BLaER1 treated with 17β-estradiol and CSF1 and Interleukin-3, amounts not matched to agents 10 nM and 100 nM (cell line): Measurements from ENCODE around the gene TTC34.
A peak's percentile ranks its signal among the peaks of the same experiment; 100 is the strongest.

Experiments
- H3K27ac ChIP-seq, 11 experiments: shearing (Covaris generic); formaldehyde crosslinking; 2 replicates each; pipeline ENCODE4 v1.8.1; 2022
- H3K27me3 ChIP-seq, 11 experiments: shearing (Covaris generic); formaldehyde crosslinking; 2 replicates each; pipeline ENCODE4 v1.8.1; 2022
- H3K36me3 ChIP-seq, 11 experiments: shearing (Covaris generic); formaldehyde crosslinking; 2 replicates each; pipeline ENCODE4 v1.8.1; 2022
- H3K4me1 ChIP-seq, 10 experiments: shearing (Covaris generic); formaldehyde crosslinking; 2 replicates each; pipeline ENCODE4 v1.8.1; 2022
- H3K4me2 ChIP-seq, 11 experiments: shearing (Covaris generic); formaldehyde crosslinking; 2 replicates each; pipeline ENCODE4 v1.8.1; 2022
- H3K4me3 ChIP-seq, 10 experiments: shearing (Covaris generic); formaldehyde crosslinking; 2 replicates each; pipeline ENCODE4 v1.8.1; 2022
- H3K9ac ChIP-seq, 11 experiments: shearing (Covaris generic); formaldehyde crosslinking; 2 replicates each; pipeline ENCODE4 v1.8.1; 2022
- H3K9me3 ChIP-seq, 11 experiments: shearing (Covaris generic); formaldehyde crosslinking; replicated peaks in 1 of 11; 2 replicates each; pipeline ENCODE4 v1.8.1; 2022
- H4K20me1 ChIP-seq, 11 experiments: shearing (Covaris generic); formaldehyde crosslinking; 2 replicates each; pipeline ENCODE4 v1.8.1; 2022
- Cebpa-rat ChIP-seq, 11 experiments: shearing (Covaris generic); IDR thresholded peaks; 2 replicates each; pipeline ENCODE4 v1.8.1; 2022

Gene TTC34

GRCh38 chr1:2642560-2643413 is 158.7 kb downstream of the TTC34 start:
- Histone ChIP-seq H3K4me3 (peak overlapping the region; percentile 63 to 89 (median 76)), H4K20me1 (peaks cover 0 to 37% (median 6%) of the 10 kb centered on the region in 11 experiments; a peak in 11 of 22 replicates), H3K9ac (peak overlapping the region; percentile 73 to 96 (median 86)), H3K27me3 (peaks cover 23 to 46% (median 45%) of the 10 kb centered on the region in 11 experiments), H3K36me3 (no peaks in the 10 kb centered on the region), H3K4me2 (peak overlapping the region; percentile 93 to 100 (median 99)), H3K27ac (peak overlapping the region; percentile 76 to 92 (median 84)), H3K9me3 (peaks cover 17 to 26% (median 20%) of the 10 kb centered on the region in 11 experiments), H3K4me1 (peaks cover 12 to 23% (median 22%) of the 10 kb centered on the region in 10 experiments)
- no peak for TF ChIP-seq Cebpa-rat (IDR thresholded peaks at IDR 0.05)

DNA sequence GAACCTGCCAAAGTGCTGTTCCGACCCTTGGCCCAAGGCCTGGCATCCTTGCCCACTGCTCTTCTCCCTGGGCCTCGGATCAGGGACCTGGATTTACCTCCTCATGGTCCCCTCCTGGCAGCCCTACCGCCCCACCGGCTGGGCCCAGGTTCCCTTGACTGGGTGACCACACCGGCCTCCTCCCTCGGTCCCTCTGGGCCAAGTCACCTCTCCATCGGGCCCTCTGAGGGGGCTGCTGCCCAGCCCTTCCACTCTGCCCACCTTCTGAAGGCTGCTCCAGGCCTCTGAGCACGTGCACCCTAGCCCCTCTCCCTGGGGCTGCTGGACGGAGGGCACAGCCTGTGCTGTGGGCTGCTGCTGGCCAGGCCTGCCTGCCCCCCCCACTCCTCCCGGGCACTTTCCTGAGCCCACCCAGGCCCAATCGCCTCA is 159.3 kb downstream of the TTC34 start:
- TF ChIP-seq Cebpa-rat (IDR thresholded peaks at IDR 0.05) = no peak
- Histone ChIP-seq H3K4me2 (peak overlapping the region; percentile 93 to 100 (median 99)), H3K9me3 (peaks cover 17 to 26% (median 20%) of the 10 kb centered on the region in 11 experiments), H3K4me3 (peak overlapping the region; percentile 63 to 89 (median 76)), H3K9ac (peak overlapping the region; percentile 73 to 96 (median 86)), H3K4me1 (peaks cover 12 to 23% (median 22%) of the 10 kb centered on the region in 10 experiments), H3K27ac (peak overlapping the region; percentile 76 to 92 (median 84)), H4K20me1 (peaks cover 0 to 37% (median 6%) of the 10 kb centered on the region in 11 experiments; a peak in 11 of 22 replicates), H3K36me3 (no peaks in the 10 kb centered on the region), H3K27me3 (peaks cover 16 to 40% (median 38%) of the 10 kb centered on the region in 11 experiments)

DNA sequence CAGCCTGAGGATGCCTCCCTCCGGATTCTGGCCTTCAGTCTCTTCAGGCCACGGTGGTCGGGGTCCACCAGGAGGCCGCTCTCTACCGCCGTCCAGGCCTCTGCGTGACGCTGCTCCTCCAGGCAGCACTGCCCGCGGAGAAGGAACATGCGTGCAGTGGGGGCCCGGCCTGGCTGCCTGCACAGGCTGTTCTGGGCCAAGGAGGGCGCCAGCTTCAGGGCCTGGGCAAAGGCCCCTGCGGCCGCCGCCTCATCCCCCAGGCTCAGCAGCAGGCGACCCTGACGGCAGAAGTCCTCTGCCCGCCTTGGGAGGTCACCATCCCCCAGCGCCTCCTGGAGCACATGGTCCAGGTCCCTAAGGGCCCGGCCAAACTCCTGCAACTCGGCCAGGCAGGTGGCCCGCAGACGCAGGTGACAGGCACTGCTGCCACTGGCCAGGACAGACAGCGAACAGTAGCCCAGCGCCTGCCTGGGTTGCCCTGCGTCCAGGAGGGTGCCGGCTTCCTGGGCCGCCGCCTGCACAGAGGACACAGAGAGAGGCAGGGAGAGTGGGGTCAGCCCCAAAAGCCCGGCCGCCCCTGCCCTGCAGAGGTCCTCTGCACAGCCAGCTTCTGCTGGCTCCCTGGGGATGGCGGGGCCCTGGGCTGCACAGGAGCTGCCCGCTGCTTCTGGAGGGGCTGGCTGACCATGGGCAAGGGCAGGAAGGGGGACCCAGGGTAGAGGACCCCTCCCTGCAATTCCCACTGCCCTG is 159.9 kb downstream of the TTC34 start:
- peak overlapping the region; percentile 73 to 96 (median 86) for H3K9ac ChIP-seq
- peak overlapping the region in 7 of 11 experiments; percentile 76 to 91 (median 84); a peak in 10 of 22 replicates for H3K27ac ChIP-seq
- TF ChIP-seq Cebpa-rat (IDR thresholded peaks at IDR 0.05) = no peak
- H3K4me3 ChIP-seq = peak overlapping the region; percentile 63 to 89 (median 76); a peak in 18 of 20 replicates
- H3K9me3 ChIP-seq = peaks cover 17 to 26% (median 20%) of the 10 kb centered on the region in 11 experiments
- H3K4me1 ChIP-seq = peaks cover 12 to 23% (median 22%) of the 10 kb centered on the region in 10 experiments
- H3K36me3 ChIP-seq = no peaks in the 10 kb centered on the region
- peak overlapping the region; percentile 93 to 100 (median 99) for H3K4me2 ChIP-seq
- H3K27me3 ChIP-seq = peaks cover 11 to 34% (median 32%) of the 10 kb centered on the region in 11 experiments
- H4K20me1 ChIP-seq = peaks cover 0 to 37% (median 6%) of the 10 kb centered on the region in 11 experiments; a peak in 11 of 22 replicates

- H3K27me3 ChIP-seq = peaks cover 11 to 25% (median 23%) of the 10 kb centered on the region in 11 experiments; a peak in 21 of 22 replicates
- H3K4me2 ChIP-seq = no peak overlapping the region
- H3K4me1 ChIP-seq = peaks cover 12 to 23% (median 22%) of the 10 kb centered on the region in 10 experiments
- peaks cover 0 to 37% (median 6%) of the 10 kb centered on the region in 11 experiments; a peak in 11 of 22 replicates for H4K20me1 ChIP-seq
- H3K9ac ChIP-seq = no peak overlapping the region
- no peak overlapping the region for H3K4me3 ChIP-seq
- TF ChIP-seq Cebpa-rat (IDR thresholded peaks at IDR 0.05) = no peak
- H3K27ac ChIP-seq = no peak overlapping the region
- H3K36me3 ChIP-seq = no peaks in the 10 kb centered on the region
- H3K9me3 ChIP-seq = peaks cover 23 to 30% (median 25%) of the 10 kb centered on the region in 11 experiments
Measured at GRCh38 chr1:2640626-2641025, 160.9 kb downstream of the TTC34 start.

DNA sequence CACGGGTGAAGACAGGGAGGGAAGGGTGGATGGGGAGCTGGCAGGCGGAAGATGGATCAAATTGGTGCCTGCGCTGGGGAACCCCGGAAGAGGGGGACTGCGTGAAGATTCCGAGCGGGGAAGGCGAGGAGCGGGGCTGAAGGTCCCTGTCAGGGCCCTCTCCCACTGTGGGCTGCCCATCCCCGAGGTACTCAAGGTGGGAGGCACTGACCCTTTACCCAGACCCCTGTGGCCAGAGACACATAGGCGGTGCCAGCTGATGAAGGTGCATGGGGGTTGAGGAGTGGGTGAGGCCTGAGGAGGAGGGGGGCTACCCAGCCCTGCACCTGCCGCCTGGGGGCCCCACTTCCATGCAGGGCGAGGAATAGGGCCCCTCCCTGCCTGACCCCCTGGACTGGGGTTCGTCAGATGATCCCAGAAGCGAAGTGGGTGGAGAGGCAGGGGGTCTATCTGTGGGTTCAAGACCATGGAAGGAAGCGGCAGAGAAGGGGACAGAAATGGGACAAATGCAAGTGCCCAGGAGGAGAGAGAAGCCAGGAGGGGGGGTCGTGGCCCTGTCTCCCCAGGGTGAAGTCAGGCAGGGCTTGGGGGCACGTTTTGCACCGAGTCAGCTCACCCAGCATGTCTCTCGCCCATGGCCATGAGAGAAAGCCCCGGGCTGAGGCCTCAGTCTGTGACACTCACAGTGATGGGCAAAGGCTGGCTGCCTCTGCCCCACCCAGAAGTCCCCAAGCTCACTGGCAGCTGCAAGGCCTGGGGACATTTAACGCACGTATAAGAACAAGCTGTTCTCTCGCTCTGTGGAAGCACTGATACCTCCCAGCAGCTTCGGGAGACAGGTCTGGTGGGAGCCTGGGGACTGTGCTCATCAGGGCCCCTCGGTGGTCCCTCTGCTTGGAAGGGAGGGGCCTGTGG is 161.6 kb downstream of the TTC34 start:
- Histone ChIP-seq H3K27ac (no peak overlapping the region), H3K9ac (no peak overlapping the region), H3K36me3 (no peaks in the 10 kb centered on the region), H4K20me1 (peaks cover 0 to 37% (median 6%) of the 10 kb centered on the region in 11 experiments; a peak in 11 of 22 replicates), H3K9me3 (peaks cover 27 to 34% (median 30%) of the 10 kb centered on the region in 11 experiments), H3K4me3 (no peak overlapping the region), H3K4me2 (no peak overlapping the region), H3K4me1 (peaks cover 12 to 23% (median 22%) of the 10 kb centered on the region in 10 experiments), H3K27me3 (peaks cover 11 to 20% (median 17%) of the 10 kb centered on the region in 11 experiments; a peak in 20 of 22 replicates)
- no peak for TF ChIP-seq Cebpa-rat (IDR thresholded peaks at IDR 0.05)

- Histone ChIP-seq H3K27me3 (peaks cover 6 to 13% (median 10%) of the 10 kb centered on the region in 11 experiments; a peak in 20 of 22 replicates), H3K27ac (no peak overlapping the region), H3K9ac (no peak overlapping the region), H3K9me3 (peaks cover 27 to 34% (median 30%) of the 10 kb centered on the region in 11 experiments), H3K4me2 (no peak overlapping the region), H3K4me3 (no peak overlapping the region), H4K20me1 (peaks cover 0 to 33% (median 6%) of the 10 kb centered on the region in 11 experiments; a peak in 11 of 22 replicates), H3K4me1 (peaks cover 12 to 23% (median 22%) of the 10 kb centered on the region in 10 experiments), H3K36me3 (no peaks in the 10 kb centered on the region)
- no peak for TF ChIP-seq Cebpa-rat (IDR thresholded peaks at IDR 0.05)
Measured at GRCh38 chr1:2639203-2639602, 162.3 kb downstream of the TTC34 start.

- peaks cover 27 to 34% (median 30%) of the 10 kb centered on the region in 11 experiments for H3K9me3 ChIP-seq
- H3K9ac ChIP-seq = no peak overlapping the region
- TF ChIP-seq Cebpa-rat (IDR thresholded peaks at IDR 0.05) = no peak
- H4K20me1 ChIP-seq = peaks cover 0 to 33% (median 6%) of the 10 kb centered on the region in 11 experiments; a peak in 9 of 22 replicates
- peaks cover 12 to 21% (median 19%) of the 10 kb centered on the region in 10 experiments for H3K4me1 ChIP-seq
- H3K27me3 ChIP-seq = peaks cover 0 to 7% (median 4%) of the 10 kb centered on the region in 11 experiments; a peak in 20 of 22 replicates
- no peak overlapping the region for H3K4me3 ChIP-seq
- H3K4me2 ChIP-seq = no peak overlapping the region
- H3K36me3 ChIP-seq = no peaks in the 10 kb centered on the region
- no peak overlapping the region for H3K27ac ChIP-seq
Measured at GRCh38 chr1:2638466-2639115, 162.9 kb downstream of the TTC34 start.
